Endothelial cell of umbilical vein (primary cell): ENCODE data around the gene TAS2R19. TPM values are rescaled to one million over a fixed set of nuclear protein-coding genes. Genes with fewer than 3 reads are reported as not detected.

Experiments
- BruUV-seq: library from RNA; stranded (reverse); fragments of 400-500 nt; replicated peaks from 2 replicates; lab custom pipeline; 2021; lab: Mats Ljungman, UMichigan
- CTCF ChIA-PET: fragments of 300-600, 350-600 bp; sonication (Branson Sonifier 250); formaldehyde crosslinking; loops from one replicate; lab custom pipeline; 2021; ENCODE audit warnings: antibody characterized with exemption, inconsistent platforms; lab: Charles Lee
- POLR2A ChIA-PET: fragments of 300-600, 350-600 bp; sonication (Branson Sonifier 250); formaldehyde crosslinking; loops from one replicate; lab custom pipeline; 2021; ENCODE audit warnings: antibody characterized with exemption, inconsistent platforms; lab: Charles Lee
- DNase-seq: peaks from one replicate; pipeline ENCODE4 v3.0.0-alpha.2; 2011; ENCODE audit warnings: low read depth, low spot score
- FAIRE-seq: peaks from 2 replicates; lab custom pipeline; 2011; peaks lifted over from hg19 to GRCh38; lab: Jason Lieb, UNC
- H2AFZ ChIP-seq: 2 replicates; pipeline ENCODE4 v1.6.0; 2012; ENCODE audit warnings: low read depth, low read length, control low read depth, inconsistent platforms
- H3K27ac ChIP-seq: 2 replicates; pipeline ENCODE4 v1.5.1; 2011; ENCODE audit warnings: low read depth, mild to moderate bottlenecking, control low read depth, low read length, moderate library complexity; ENCODE audit not compliant: insufficient read depth
- H3K27me3 ChIP-seq, 2 experiments: 2 replicates each; pipeline versions ENCODE4 v1.6.0 to v1.6.1; 2011; ENCODE audit warnings: low read length in 2 of 2, mixed read lengths in 1 of 2; ENCODE audit not compliant: control insufficient read depth in 2 of 2, insufficient read depth in 2 of 2
- H3K36me3 ChIP-seq, 2 experiments: 2 replicates in 1 of 2; 3 replicates in 1 of 2; pipeline ENCODE4 v1.5.1; 2011; ENCODE audit warnings: low read length in 2 of 2, mild to moderate bottlenecking in 1 of 2, moderate library complexity in 1 of 2; ENCODE audit not compliant: control insufficient read depth in 2 of 2, insufficient read depth in 2 of 2; ENCODE audit errors: extremely low read depth in 1 of 2
- H3K4me1 ChIP-seq: 3 replicates; pipeline ENCODE4 v1.5.1; 2011; ENCODE audit warnings: mild to moderate bottlenecking, low read length; ENCODE audit not compliant: control insufficient read depth, insufficient read depth; ENCODE audit errors: extremely low read depth
- H3K4me2 ChIP-seq: 2 replicates; pipeline ENCODE4 v1.6.1; 2011; ENCODE audit warnings: low read length, control low read depth, mixed read lengths; ENCODE audit not compliant: insufficient read depth
- H3K4me3 ChIP-seq, 3 experiments: fragments of 200-600 bp in 1 of 3; sonication (generic), shearing (Covaris generic) in 1 of 3; replicated peaks in 1 of 3; 2 replicates each; pipeline ENCODE4 v1.5.1; 2011 to 2016; ENCODE audit warnings: control low read depth in 3 of 3, low read length in 3 of 3, mild to moderate bottlenecking in 2 of 3, inconsistent platforms in 1 of 3, low read depth in 1 of 3, moderate library complexity in 1 of 3; ENCODE audit not compliant: insufficient read depth in 1 of 3
- H3K79me2 ChIP-seq: 2 replicates; pipeline ENCODE4 v1.6.0; 2012; ENCODE audit warnings: low read length, inconsistent platforms; ENCODE audit not compliant: control insufficient read depth, insufficient read depth
- H3K9ac ChIP-seq: replicated peaks from 2 replicates; pipeline ENCODE3; 2011; ENCODE audit warnings: low read length, control low read depth; ENCODE audit not compliant: insufficient read depth; ENCODE audit errors: extremely low read depth
- H3K9me1 ChIP-seq: replicated peaks from 3 replicates; pipeline ENCODE4 v1.6.0; 2011; ENCODE audit warnings: mild to moderate bottlenecking, low read length; ENCODE audit not compliant: control insufficient read depth, insufficient read depth; ENCODE audit errors: extremely low read depth
- H3K9me3 ChIP-seq: replicated peaks from 2 replicates; pipeline ENCODE4 v1.5.1; 2012; ENCODE audit warnings: low read length, inconsistent platforms; ENCODE audit not compliant: control insufficient read depth, insufficient read depth
- H4K20me1 ChIP-seq: replicated peaks from 2 replicates; pipeline ENCODE3; 2011; ENCODE audit warnings: mild to moderate bottlenecking, low read length; ENCODE audit not compliant: control insufficient read depth, insufficient read depth; ENCODE audit errors: extremely low read depth
- EZH2 ChIP-seq: IDR thresholded peaks from 2 replicates; pipeline ENCODE4 v1.6.1; 2012; ENCODE audit warnings: borderline replicate concordance, low read depth, mild to moderate bottlenecking, moderate library complexity, low read length, inconsistent platforms; ENCODE audit not compliant: severe bottlenecking
- FOS ChIP-seq: IDR thresholded peaks from 2 replicates; pipeline ENCODE4 v1.6.1; 2011; ENCODE audit warnings: mild to moderate bottlenecking, low read length, moderate library complexity, borderline replicate concordance; ENCODE audit not compliant: insufficient read depth
- GATA2 ChIP-seq: IDR thresholded peaks from 2 replicates; pipeline ENCODE4 v1.7.0; 2011; ENCODE audit warnings: low read depth, mild to moderate bottlenecking, moderate library complexity, mixed read lengths, low read length; ENCODE audit not compliant: insufficient read length, insufficient read depth
- JUN ChIP-seq: IDR thresholded peaks from 2 replicates; pipeline ENCODE4 v1.6.1; 2011; ENCODE audit warnings: borderline replicate concordance, low read depth; ENCODE audit not compliant: insufficient read length, insufficient read depth
- MAX ChIP-seq: IDR thresholded peaks from 2 replicates; pipeline ENCODE4 v1.6.1; 2011; ENCODE audit not compliant: insufficient read depth, insufficient read length
- MYC ChIP-seq: IDR thresholded peaks from one replicate; pipeline ENCODE4 v1.6.1; 2011; ENCODE audit warnings: mild to moderate bottlenecking, low read depth, low read length
- POLR2AphosphoS5 ChIP-seq: IDR thresholded peaks from 2 replicates; pipeline ENCODE4 v1.6.1; 2012; ENCODE audit warnings: low read depth, mild to moderate bottlenecking, control low read depth, low read length, moderate library complexity; ENCODE audit not compliant: insufficient read depth
- dilution Hi-C: fragments of 300-500 bp; cut with MboI; formaldehyde crosslinking; loops from one replicate; pipeline ENCODE4 v1.15.0; 2019; ENCODE audit warnings: low sequenced_read_pairs; ENCODE audit not compliant: extremely low pct_ligation_motif_present
- intact Hi-C: fragments of 100-400 bp; cut with micrococcal nuclease; formaldehyde crosslinking; loops from one replicate; pipeline ENCODE4 v1.10.0; 2022
- polyA plus RNA-seq, 4 experiments: library from polyadenylated mRNA; depleted of rRNA in 3 of 4; stranded (reverse) in 3 of 4; unstranded in 1 of 4; fragments of >200 nt; gene quantifications; 2 replicates each; pipeline versions ENCODE4 v1.2.1 to v1.2.3, GENCODE V29; 2011 to 2012; ENCODE audit warnings: missing spikeins in 1 of 4
- total RNA-seq: library from RNA; stranded (reverse); gene quantifications from 2 replicates; pipeline ENCODE4 v1.2.3, GENCODE V29; 2021
- TF ChIP-seq, protein P1 (sequence below), 2 donors: IDR thresholded peaks; 1 replicate in 1 of 2; 2 replicates in 1 of 2; pipeline ENCODE4 v1.5.1; 2011; ENCODE audit warnings: low read length in 2 of 2, mild to moderate bottlenecking in 2 of 2, moderate library complexity in 2 of 2, control low read depth in 1 of 2, inconsistent platforms in 1 of 2, low read depth in 1 of 2; ENCODE audit not compliant: insufficient read depth in 1 of 2; ENCODE audit errors: extremely low read depth in 1 of 2

TAS2R19 gene
- total and polyA plus RNA-seq, 2 donors (not counting 3 experiments of a cell fraction or from before 2014, with no cell fraction given) = 0.12 to 3.1 TPM

DNA sequence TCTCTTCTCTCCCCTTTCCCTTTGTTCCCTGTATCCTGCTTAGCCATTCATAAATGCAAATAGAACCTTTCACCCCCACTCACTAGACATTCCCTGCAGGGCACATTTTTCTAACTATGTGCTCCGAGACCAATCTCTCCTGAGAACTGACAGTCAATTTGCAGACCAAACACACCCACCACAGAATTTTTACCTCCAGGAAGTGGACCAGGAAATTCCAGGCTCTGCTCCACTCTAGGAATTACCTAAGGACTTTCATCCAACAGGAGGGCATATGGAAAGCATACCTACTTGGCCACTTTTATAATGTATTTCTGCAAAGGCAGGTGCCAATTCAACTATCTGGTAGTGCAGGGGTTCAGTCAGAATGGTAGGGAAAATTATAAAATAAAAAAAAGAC, 48.6 kb upstream of the TAS2R19 start:
- POLR2A ChIA-PET = no interaction called here
- no peak for FAIRE-seq
- intact Hi-C loops = loop anchor here (1.0 kb wide), 1 partner anchor 52 kb away; no protein-coding TSS in a partner anchor
- H3K9me1 ChIP-seq = no peaks in the 10 kb centered on the region
- H3K79me2 ChIP-seq = no peaks in the 10 kb centered on the region
- no peak for DNase-seq
- TF ChIP-seq GATA2 = no peak
- TF ChIP-seq, protein P1, sequence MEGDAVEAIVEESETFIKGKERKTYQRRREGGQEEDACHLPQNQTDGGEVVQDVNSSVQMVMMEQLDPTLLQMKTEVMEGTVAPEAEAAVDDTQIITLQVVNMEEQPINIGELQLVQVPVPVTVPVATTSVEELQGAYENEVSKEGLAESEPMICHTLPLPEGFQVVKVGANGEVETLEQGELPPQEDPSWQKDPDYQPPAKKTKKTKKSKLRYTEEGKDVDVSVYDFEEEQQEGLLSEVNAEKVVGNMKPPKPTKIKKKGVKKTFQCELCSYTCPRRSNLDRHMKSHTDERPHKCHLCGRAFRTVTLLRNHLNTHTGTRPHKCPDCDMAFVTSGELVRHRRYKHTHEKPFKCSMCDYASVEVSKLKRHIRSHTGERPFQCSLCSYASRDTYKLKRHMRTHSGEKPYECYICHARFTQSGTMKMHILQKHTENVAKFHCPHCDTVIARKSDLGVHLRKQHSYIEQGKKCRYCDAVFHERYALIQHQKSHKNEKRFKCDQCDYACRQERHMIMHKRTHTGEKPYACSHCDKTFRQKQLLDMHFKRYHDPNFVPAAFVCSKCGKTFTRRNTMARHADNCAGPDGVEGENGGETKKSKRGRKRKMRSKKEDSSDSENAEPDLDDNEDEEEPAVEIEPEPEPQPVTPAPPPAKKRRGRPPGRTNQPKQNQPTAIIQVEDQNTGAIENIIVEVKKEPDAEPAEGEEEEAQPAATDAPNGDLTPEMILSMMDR (IDR thresholded peaks at IDR 0.05; ENCODE audit: extremely low read depth in 1 of 2, insufficient read depth in 1 of 2, low read depth in 1 of 2, low read length in 2 of 2) = no peak
- H3K4me1 ChIP-seq = no peaks in the 10 kb centered on the region
- no TSS peak for BruUV-seq
- no peak overlapping the region for H3K4me3 ChIP-seq
- CTCF ChIA-PET = no interaction called here
- H3K27me3 ChIP-seq = no peaks in the 10 kb centered on the region
- no peak overlapping the region for H3K4me2 ChIP-seq
- H3K9ac ChIP-seq = no peak overlapping the region
- peaks cover 4% of the 10 kb centered on the region for H4K20me1 ChIP-seq
- no peak overlapping the region for H3K27ac ChIP-seq
- no peaks in the 10 kb centered on the region for H3K36me3 ChIP-seq
- H3K9me3 ChIP-seq = no peaks in the 10 kb centered on the region
- H2AFZ ChIP-seq = no peak overlapping the region
- dilution Hi-C loops = no loop called here

GRCh38 chr12:11069854-11070365, 47.5 kb upstream of the TAS2R19 start:
- no peaks in the 10 kb centered on the region for H3K79me2 ChIP-seq
- no peak overlapping the region for H3K27ac ChIP-seq
- no peak overlapping the region for H3K9ac ChIP-seq
- ChIA-PET CTCF (interaction anchor here (1.1 kb wide), 1 partner anchor 56 kb away, joined by 3 read pairs; no protein-coding TSS in a partner anchor), POLR2A (no interaction called here)
- no peak overlapping the region for H3K4me2 ChIP-seq
- dilution Hi-C loops = no loop called here
- TF ChIP-seq, protein P1 (IDR thresholded peaks at IDR 0.05; ENCODE audit: extremely low read depth in 1 of 2, insufficient read depth in 1 of 2, low read depth in 1 of 2, low read length in 2 of 2) = no peak
- no peak for TF ChIP-seq MYC
- TF ChIP-seq GATA2 = no peak
- no peak for TF ChIP-seq EZH2
- TF ChIP-seq JUN = no peak
- TF ChIP-seq POLR2AphosphoS5 = no peak
- no peak for TF ChIP-seq FOS
- no peak for TF ChIP-seq MAX
- FAIRE-seq (no peak), DNase-seq (no peak)
- no peak overlapping the region for H3K4me3 ChIP-seq
- no peak overlapping the region for H2AFZ ChIP-seq
- H3K9me1 ChIP-seq = no peaks in the 10 kb centered on the region
- intact Hi-C loops = loop anchor here (1.0 kb wide), 1 partner anchor 56 kb away; no protein-coding TSS in a partner anchor
- no peaks in the 10 kb centered on the region for H3K36me3 ChIP-seq
- H4K20me1 ChIP-seq = peaks cover 4% of the 10 kb centered on the region
- no peaks in the 10 kb centered on the region for H3K9me3 ChIP-seq
- no TSS peak for BruUV-seq
- H3K4me1 ChIP-seq = no peaks in the 10 kb centered on the region
- H3K27me3 ChIP-seq = no peaks in the 10 kb centered on the region
